ENCODE results near the gene NT5DC4.

The NT5DC4 gene

DNA sequence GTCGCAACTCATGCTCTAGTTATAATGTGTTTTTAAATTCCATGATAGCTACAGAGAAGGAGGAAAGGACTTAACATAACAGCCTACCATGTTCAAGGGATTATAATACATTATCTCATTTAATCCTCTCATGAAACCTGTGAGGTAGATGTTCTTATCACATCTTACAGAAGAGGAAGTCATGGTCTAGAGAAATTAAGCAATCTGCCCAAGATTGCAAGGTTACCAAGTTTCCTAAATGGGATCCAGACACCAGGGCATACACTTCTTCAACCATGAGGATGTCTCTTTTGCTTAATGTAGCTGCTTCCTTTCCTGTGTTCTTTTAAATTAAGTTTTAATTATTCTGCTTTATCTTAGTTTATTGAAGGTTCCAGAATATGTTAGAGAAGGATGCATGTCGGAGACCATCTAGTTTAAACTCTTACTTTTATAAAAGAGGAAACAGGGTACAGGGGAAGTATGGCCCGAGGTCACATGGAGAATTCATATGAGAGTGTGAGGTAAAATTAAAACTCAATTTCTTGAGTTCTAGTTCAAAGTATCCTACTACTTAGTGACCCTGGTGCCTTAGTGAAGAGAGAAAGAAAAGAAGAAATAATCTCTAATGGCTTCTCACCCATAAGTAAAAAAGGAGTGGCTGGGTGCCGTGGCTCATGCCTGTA lies 67.0 kb downstream of the NT5DC4 start:
- DNase-seq: no peak

DNA sequence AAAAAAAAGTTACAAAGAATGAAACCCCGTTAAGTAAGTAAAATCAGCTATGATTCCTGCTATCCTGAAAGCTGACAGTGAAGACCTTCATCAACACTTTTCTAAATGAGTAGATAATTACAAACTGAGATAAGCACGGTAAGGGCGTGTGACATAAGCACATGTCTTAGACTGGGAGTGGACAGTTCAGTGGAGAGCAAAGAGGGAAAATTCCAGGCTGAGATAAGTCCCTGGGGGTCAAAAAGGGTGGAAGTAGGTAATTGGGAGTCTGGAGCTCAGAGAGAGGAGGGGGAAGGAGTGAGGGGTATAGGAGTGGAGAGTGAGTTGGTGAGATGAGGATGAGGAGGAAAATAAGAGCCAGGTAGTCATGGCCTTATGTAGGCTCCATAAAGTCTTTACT lies 67.8 kb downstream of the NT5DC4 start:
- no peak for DNase-seq

Measured in activated gamma-delta T cell treated with Interleukin-2 at 50 U/mL for 16 hours (primary cell).